Stimulated activated CD8-positive, alpha-beta memory T cell treated with anti-CD3 and anti-CD28 coated beads, Interleukin-7, amount 100 ng/mL, for 4 hours (primary cell): ENCODE measurements around the gene NDNF.

Experiments
- DNase-seq, 2 donors: peaks; one replicate each; pipeline ENCODE4 v3.0.0-alpha.2; 2020; ENCODE audit warnings: low read depth in 2 of 2

Gene NDNF

GRCh38 chr4:121014544-121014943, 57.8 kb downstream of the NDNF start:
- DNase-seq, result no peak

GRCh38 chr4:121011780-121012340, 60.5 kb downstream of the NDNF start:
- DNase-seq, result no peak

GRCh38 chr4:121011138-121011537, 61.2 kb downstream of the NDNF start:
- DNase-seq, result no peak

- no peak for DNase-seq
Measured at GRCh38 chr4:121009578-121010478, 62.5 kb downstream of the NDNF start.

GRCh38 chr4:121007660-121008059, 64.7 kb downstream of the NDNF start:
- no peak for DNase-seq

GRCh38 chr4:121003863-121004262, 68.5 kb downstream of the NDNF start:
- DNase-seq, result no peak

GRCh38 chr4:120995266-120996010, 76.9 kb downstream of the NDNF start:
- no peak for DNase-seq

GRCh38 chr4:120994521-120994920, 77.8 kb downstream of the NDNF start:
- DNase-seq, result no peak

GRCh38 chr4:120991885-120992284, 80.5 kb downstream of the NDNF start:
- no peak for DNase-seq

GRCh38 chr4:120990246-120990645, 82.1 kb downstream of the NDNF start:
- DNase-seq, result no peak
